Neural cell (in vitro differentiated cells): ENCODE data around the gene PLEKHH2. TPM values are rescaled to one million over a fixed set of nuclear protein-coding genes. Genes with fewer than 3 reads are reported as not detected.

Experiments
- H2AFZ ChIP-seq: fragments of 200-600, 300-800 bp; sonication (generic), shearing (Covaris generic); 2 replicates; pipeline ENCODE4 v1.6.0; 2014; ENCODE audit warnings: low read depth, mild to moderate bottlenecking, antibody characterized with exemption, low read length, moderate library complexity
- H3F3A ChIP-seq: fragments of 200-600 bp; shearing (Covaris generic); 2 replicates; pipeline ENCODE4 v1.6.1; 2016; ENCODE audit warnings: mild to moderate bottlenecking, moderate library complexity, mixed read lengths, antibody characterized with exemption, low read length; ENCODE audit not compliant: insufficient read depth, poor library complexity, severe bottlenecking
- H3K27ac ChIP-seq: fragments of 200-600, 300-800 bp; sonication (generic), shearing (Covaris generic); 2 replicates; pipeline ENCODE4 v1.5.1; 2014; ENCODE audit warnings: mild to moderate bottlenecking, low read length, moderate library complexity
- H3K27me3 ChIP-seq: fragments of 300-800, 200-600 bp; sonication (generic), shearing (Covaris generic); 2 replicates; pipeline ENCODE4 v1.6.0; 2014; ENCODE audit warnings: mild to moderate bottlenecking, low read depth, low read length, moderate library complexity; ENCODE audit not compliant: insufficient read depth
- H3K36me3 ChIP-seq: fragments of 300-800, 200-600 bp; sonication (generic), shearing (Covaris generic); 2 replicates; pipeline ENCODE4 v1.5.1; 2014; ENCODE audit warnings: mild to moderate bottlenecking, antibody characterized with exemption, low read length, moderate library complexity; ENCODE audit not compliant: insufficient read depth
- H3K4me2 ChIP-seq: fragments of 300-800, 200-600 bp; sonication (generic), shearing (Covaris generic); 2 replicates; pipeline ENCODE4 v1.6.0; 2014; ENCODE audit warnings: mild to moderate bottlenecking, low read length
- H3K4me3 ChIP-seq: fragments of 300-800, 200-600 bp; sonication (generic), shearing (Covaris generic); 2 replicates; pipeline ENCODE4 v1.5.1; 2014; ENCODE audit warnings: mild to moderate bottlenecking, low read length, moderate library complexity
- H3K79me2 ChIP-seq: fragments of 200-600 bp; shearing (Covaris generic); replicated peaks from 2 replicates; pipeline ENCODE4 v1.6.0; 2014; ENCODE audit warnings: mild to moderate bottlenecking, low read length, moderate library complexity; ENCODE audit not compliant: insufficient read depth
- H3K9ac ChIP-seq: fragments of 300-800, 200-600 bp; sonication (generic), shearing (Covaris generic); 2 replicates; pipeline ENCODE4 v1.6.1; 2016; ENCODE audit warnings: mild to moderate bottlenecking, low read length, mixed read lengths
- H3K9me2 ChIP-seq: fragments of 200-600 bp; shearing (Covaris generic); 2 replicates; pipeline ENCODE4 v1.6.1; 2016; ENCODE audit warnings: mild to moderate bottlenecking, low read length, mixed read lengths; ENCODE audit not compliant: insufficient read depth
- H3K9me3 ChIP-seq: fragments of 200-600, 300-800 bp; sonication (generic), shearing (Covaris generic); 2 replicates; pipeline ENCODE4 v1.6.1; 2016; ENCODE audit warnings: mild to moderate bottlenecking, mixed run types, low read length, moderate library complexity, mixed read lengths
- H4K20me1 ChIP-seq: fragments of 200-600 bp; shearing (Covaris generic); 2 replicates; pipeline ENCODE4 v1.6.1; 2016; ENCODE audit warnings: mild to moderate bottlenecking, mixed run types; ENCODE audit not compliant: insufficient read depth
- EP300 ChIP-seq: fragments of 450-650 bp; conservative IDR thresholded peaks from 2 replicates; pipeline ENCODE4 v1.6.1; 2014; ENCODE audit warnings: antibody characterized with exemption, mild to moderate bottlenecking, moderate library complexity; ENCODE audit not compliant: poor library complexity, severe bottlenecking
- EZH2 ChIP-seq: fragments of 200-600, 300-800 bp; shearing (Covaris generic), sonication (generic); IDR thresholded peaks from 2 replicates; pipeline ENCODE4 v1.6.1; 2014; ENCODE audit warnings: antibody characterized with exemption, low read length, borderline replicate concordance, mild to moderate bottlenecking; ENCODE audit not compliant: insufficient read depth, poor library complexity, severe bottlenecking
- MXI1 ChIP-seq: fragments of 450-650 bp; conservative IDR thresholded peaks from 2 replicates; pipeline ENCODE4 v1.6.1; 2014; ENCODE audit warnings: antibody characterized with exemption, mild to moderate bottlenecking; ENCODE audit not compliant: poor library complexity, severe bottlenecking
- RAD21 ChIP-seq: fragments of 450-650 bp; conservative IDR thresholded peaks from 2 replicates; pipeline ENCODE4 v1.6.1; 2014; ENCODE audit warnings: antibody characterized with exemption, mild to moderate bottlenecking, moderate library complexity
- SMC3 ChIP-seq: fragments of 450-650 bp; conservative IDR thresholded peaks from 2 replicates; pipeline ENCODE4 v1.6.1; 2014; ENCODE audit warnings: antibody characterized with exemption, mild to moderate bottlenecking, moderate library complexity; ENCODE audit not compliant: poor library complexity
- TAF1 ChIP-seq: IDR thresholded peaks from 2 replicates; pipeline ENCODE4 v1.6.1; 2012; ENCODE audit warnings: low read depth
- polyA plus RNA-seq: library from polyadenylated mRNA; depleted of rRNA; stranded (reverse); fragments of >200 nt; gene quantifications from 2 replicates; pipeline ENCODE4 v1.2.3, GENCODE V29; 2014
- TF ChIP-seq, protein P1 (sequence below): IDR thresholded peaks from 2 replicates; pipeline ENCODE4 v1.6.1; 2012; ENCODE audit warnings: borderline replicate concordance
- TF ChIP-seq, protein P2 (sequence below): fragments of 450-650 bp; IDR thresholded peaks from 2 replicates; pipeline ENCODE4 v1.5.1; 2014; ENCODE audit warnings: antibody characterized with exemption, mild to moderate bottlenecking, moderate library complexity; ENCODE audit not compliant: poor library complexity, severe bottlenecking

The PLEKHH2 gene
- polyA plus RNA-seq, 1 donor from 2014 or later: 0.50 TPM

DNA sequence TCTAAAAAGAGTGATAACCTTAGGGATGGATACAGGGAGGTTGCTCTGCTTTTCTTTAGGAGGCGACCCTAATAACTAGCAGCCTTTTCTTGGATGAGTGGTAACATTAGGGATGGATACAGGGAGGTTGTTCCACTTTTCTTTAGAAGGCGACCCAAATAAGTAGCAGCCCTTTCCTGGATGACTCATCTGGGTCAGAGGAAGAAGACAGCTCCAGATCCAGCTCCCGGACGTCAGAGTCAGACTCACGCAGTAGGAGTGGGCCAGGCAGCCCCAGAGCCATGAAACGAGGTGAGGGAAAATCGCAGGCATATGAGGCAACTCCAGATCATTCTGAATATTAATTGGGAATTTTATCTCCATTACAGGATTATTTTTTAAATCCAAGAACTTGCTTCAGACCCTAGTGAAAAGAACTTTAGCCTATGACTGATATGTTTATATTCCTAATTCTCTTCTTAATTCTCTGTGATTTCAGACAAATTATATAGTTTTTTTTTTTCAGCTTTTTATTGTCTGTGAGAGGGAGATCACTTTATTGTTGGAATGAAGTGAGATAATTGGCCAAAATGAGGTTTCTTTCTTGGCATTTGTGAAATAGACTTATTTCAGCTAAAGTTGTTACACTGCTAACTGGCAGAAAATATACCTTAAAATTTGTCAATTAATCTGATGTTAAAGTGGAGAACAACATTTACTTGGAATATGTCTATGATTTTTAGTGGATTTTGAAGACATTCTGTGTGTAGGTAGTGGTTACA lies 70.4 kb downstream of the PLEKHH2 start:
- Histone ChIP-seq H3K4me2 (no peak overlapping the region), H3K79me2 (no peaks in the 10 kb centered on the region), H3K9me2 (no peaks in the 10 kb centered on the region), H3K4me3 (no peak overlapping the region), H2AFZ (no peak overlapping the region), H3F3A (no peaks in the 10 kb centered on the region), H4K20me1 (no peaks in the 10 kb centered on the region), H3K36me3 (no peaks in the 10 kb centered on the region), H3K27me3 (no peaks in the 10 kb centered on the region), H3K9ac (no peak overlapping the region), H3K27ac (no peak overlapping the region), H3K9me3 (no peaks in the 10 kb centered on the region)
- TF ChIP-seq MXI1 (no peak), EP300 (no peak), RAD21 (no peak), SMC3 (no peak), EZH2 (no peak)
- TF ChIP-seq, protein P1, sequence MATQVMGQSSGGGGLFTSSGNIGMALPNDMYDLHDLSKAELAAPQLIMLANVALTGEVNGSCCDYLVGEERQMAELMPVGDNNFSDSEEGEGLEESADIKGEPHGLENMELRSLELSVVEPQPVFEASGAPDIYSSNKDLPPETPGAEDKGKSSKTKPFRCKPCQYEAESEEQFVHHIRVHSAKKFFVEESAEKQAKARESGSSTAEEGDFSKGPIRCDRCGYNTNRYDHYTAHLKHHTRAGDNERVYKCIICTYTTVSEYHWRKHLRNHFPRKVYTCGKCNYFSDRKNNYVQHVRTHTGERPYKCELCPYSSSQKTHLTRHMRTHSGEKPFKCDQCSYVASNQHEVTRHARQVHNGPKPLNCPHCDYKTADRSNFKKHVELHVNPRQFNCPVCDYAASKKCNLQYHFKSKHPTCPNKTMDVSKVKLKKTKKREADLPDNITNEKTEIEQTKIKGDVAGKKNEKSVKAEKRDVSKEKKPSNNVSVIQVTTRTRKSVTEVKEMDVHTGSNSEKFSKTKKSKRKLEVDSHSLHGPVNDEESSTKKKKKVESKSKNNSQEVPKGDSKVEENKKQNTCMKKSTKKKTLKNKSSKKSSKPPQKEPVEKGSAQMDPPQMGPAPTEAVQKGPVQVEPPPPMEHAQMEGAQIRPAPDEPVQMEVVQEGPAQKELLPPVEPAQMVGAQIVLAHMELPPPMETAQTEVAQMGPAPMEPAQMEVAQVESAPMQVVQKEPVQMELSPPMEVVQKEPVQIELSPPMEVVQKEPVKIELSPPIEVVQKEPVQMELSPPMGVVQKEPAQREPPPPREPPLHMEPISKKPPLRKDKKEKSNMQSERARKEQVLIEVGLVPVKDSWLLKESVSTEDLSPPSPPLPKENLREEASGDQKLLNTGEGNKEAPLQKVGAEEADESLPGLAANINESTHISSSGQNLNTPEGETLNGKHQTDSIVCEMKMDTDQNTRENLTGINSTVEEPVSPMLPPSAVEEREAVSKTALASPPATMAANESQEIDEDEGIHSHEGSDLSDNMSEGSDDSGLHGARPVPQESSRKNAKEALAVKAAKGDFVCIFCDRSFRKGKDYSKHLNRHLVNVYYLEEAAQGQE: no peak

- TF ChIP-seq SMC3: no peak
- no peak for TF ChIP-seq EZH2
- no peak for TF ChIP-seq EP300
- TF ChIP-seq RAD21: no peak
- no peak for TF ChIP-seq TAF1
- TF ChIP-seq, protein P2, sequence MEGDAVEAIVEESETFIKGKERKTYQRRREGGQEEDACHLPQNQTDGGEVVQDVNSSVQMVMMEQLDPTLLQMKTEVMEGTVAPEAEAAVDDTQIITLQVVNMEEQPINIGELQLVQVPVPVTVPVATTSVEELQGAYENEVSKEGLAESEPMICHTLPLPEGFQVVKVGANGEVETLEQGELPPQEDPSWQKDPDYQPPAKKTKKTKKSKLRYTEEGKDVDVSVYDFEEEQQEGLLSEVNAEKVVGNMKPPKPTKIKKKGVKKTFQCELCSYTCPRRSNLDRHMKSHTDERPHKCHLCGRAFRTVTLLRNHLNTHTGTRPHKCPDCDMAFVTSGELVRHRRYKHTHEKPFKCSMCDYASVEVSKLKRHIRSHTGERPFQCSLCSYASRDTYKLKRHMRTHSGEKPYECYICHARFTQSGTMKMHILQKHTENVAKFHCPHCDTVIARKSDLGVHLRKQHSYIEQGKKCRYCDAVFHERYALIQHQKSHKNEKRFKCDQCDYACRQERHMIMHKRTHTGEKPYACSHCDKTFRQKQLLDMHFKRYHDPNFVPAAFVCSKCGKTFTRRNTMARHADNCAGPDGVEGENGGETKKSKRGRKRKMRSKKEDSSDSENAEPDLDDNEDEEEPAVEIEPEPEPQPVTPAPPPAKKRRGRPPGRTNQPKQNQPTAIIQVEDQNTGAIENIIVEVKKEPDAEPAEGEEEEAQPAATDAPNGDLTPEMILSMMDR: no peak
- Histone ChIP-seq H3K4me2 (no peak overlapping the region), H3K27me3 (no peaks in the 10 kb centered on the region), H3K79me2 (no peaks in the 10 kb centered on the region), H3K36me3 (no peaks in the 10 kb centered on the region), H3K4me3 (no peak overlapping the region), H3K9me3 (no peaks in the 10 kb centered on the region), H3K27ac (no peak overlapping the region), H3F3A (no peaks in the 10 kb centered on the region), H2AFZ (no peak overlapping the region), H3K9ac (no peak overlapping the region), H4K20me1 (no peaks in the 10 kb centered on the region), H3K9me2 (no peaks in the 10 kb centered on the region)
Observed at GRCh38 chr2:43708178-43708577, 71.1 kb downstream of the PLEKHH2 start.
